Hippocampal formation (tissue), 2 donors: Measurements from ENCODE around the gene ARHGAP21.
"Not testable (repeated sequence)": the region's sequence is repeated elsewhere in the genome, so short reads cannot be mapped to it uniquely, and the experiment has no call there.

Experiments
- DNase-seq, 2 donors: peaks; one replicate each; lab custom pipeline; 2025; lab: John Stamatoyannopoulos, UW

Gene ARHGAP21

GRCh38 chr10:24723788-24724380 lies at the start of gene ARHGAP21:
TSS of gene ARHGAP21 (minus strand) at chr10:24723887. CDS start at chr10:24721899, 1,988 bp downstream.
- peak; percentile 68 to 78 for DNase-seq

- no peak for DNase-seq
Measured at GRCh38 chr10:24771943-24772694, 48.4 kb upstream of the ARHGAP21 start.

GRCh38 chr10:24764991-24765390 lies 41.3 kb upstream of the ARHGAP21 start:
- not testable (repeated sequence) for DNase-seq

GRCh38 chr10:24762966-24763623 lies 39.4 kb upstream of the ARHGAP21 start:
- DNase-seq = no peak

GRCh38 chr10:24762161-24762924 lies 38.7 kb upstream of the ARHGAP21 start:
- DNase-seq = no peak

GRCh38 chr10:24759672-24760071 lies 36.0 kb upstream of the ARHGAP21 start:
- no peak for DNase-seq

GRCh38 chr10:24758254-24758653 lies 34.6 kb upstream of the ARHGAP21 start:
- DNase-seq = not testable (repeated sequence)

GRCh38 chr10:24756283-24756682 lies 32.6 kb upstream of the ARHGAP21 start:
- no peak for DNase-seq

GRCh38 chr10:24751716-24752115 lies 28.0 kb upstream of the ARHGAP21 start:
- DNase-seq = no peak

GRCh38 chr10:24750695-24751094 lies 27.0 kb upstream of the ARHGAP21 start:
- DNase-seq = no peak

- no peak for DNase-seq
Measured at GRCh38 chr10:24748214-24748613, 24.5 kb upstream of the ARHGAP21 start.

GRCh38 chr10:24744946-24745345 lies 21.3 kb upstream of the ARHGAP21 start:
- no peak for DNase-seq

GRCh38 chr10:24740714-24741113 lies 17.0 kb upstream of the ARHGAP21 start:
- no peak for DNase-seq

- no peak for DNase-seq
Measured at GRCh38 chr10:24737001-24737400, 13.3 kb upstream of the ARHGAP21 start.

- no peak for DNase-seq
Measured at GRCh38 chr10:24731942-24732341, 8.3 kb upstream of the ARHGAP21 start.

- no peak for DNase-seq
Measured at GRCh38 chr10:24730811-24731210, 7.1 kb upstream of the ARHGAP21 start.

- no peak for DNase-seq
Measured at GRCh38 chr10:24727786-24728185, 4.1 kb upstream of the ARHGAP21 start.

- no peak for DNase-seq
Measured at GRCh38 chr10:24726626-24727025, 2.9 kb upstream of the ARHGAP21 start.

- DNase-seq = not testable (repeated sequence)
Measured at GRCh38 chr10:24726029-24726428, 2.3 kb upstream of the ARHGAP21 start.

GRCh38 chr10:24724381-24725228 lies 918 bp upstream of the ARHGAP21 start:
- peak; percentile 97 to 100 for DNase-seq

GRCh38 chr10:24723386-24723787 lies 300 bp downstream of the ARHGAP21 start:
- no peak for DNase-seq
